Endothelial cell of umbilical vein (primary cell): ENCODE data around the gene CDC42. TPM values are rescaled to one million over a fixed set of nuclear protein-coding genes. Genes with fewer than 3 reads are reported as not detected.

Experiments
- BruUV-seq: library from RNA; stranded (reverse); fragments of 400-500 nt; replicated peaks from 2 replicates; lab custom pipeline; 2021; lab: Mats Ljungman, UMichigan
- CTCF ChIA-PET: fragments of 300-600, 350-600 bp; sonication (Branson Sonifier 250); formaldehyde crosslinking; loops from one replicate; lab custom pipeline; 2021; ENCODE audit warnings: antibody characterized with exemption, inconsistent platforms; lab: Charles Lee
- POLR2A ChIA-PET: fragments of 300-600, 350-600 bp; sonication (Branson Sonifier 250); formaldehyde crosslinking; loops from one replicate; lab custom pipeline; 2021; ENCODE audit warnings: antibody characterized with exemption, inconsistent platforms; lab: Charles Lee
- DNase-seq: peaks from one replicate; pipeline ENCODE4 v3.0.0-alpha.2; 2011; ENCODE audit warnings: low read depth, low spot score
- FAIRE-seq: peaks from 2 replicates; lab custom pipeline; 2011; peaks lifted over from hg19 to GRCh38; lab: Jason Lieb, UNC
- H2AFZ ChIP-seq: 2 replicates; pipeline ENCODE4 v1.6.0; 2012; ENCODE audit warnings: low read depth, low read length, control low read depth, inconsistent platforms
- H3K27ac ChIP-seq: 2 replicates; pipeline ENCODE4 v1.5.1; 2011; ENCODE audit warnings: low read depth, mild to moderate bottlenecking, control low read depth, low read length, moderate library complexity; ENCODE audit not compliant: insufficient read depth
- H3K27me3 ChIP-seq, 2 experiments: 2 replicates each; pipeline versions ENCODE4 v1.6.0 to v1.6.1; 2011; ENCODE audit warnings: low read length in 2 of 2, mixed read lengths in 1 of 2; ENCODE audit not compliant: control insufficient read depth in 2 of 2, insufficient read depth in 2 of 2
- H3K36me3 ChIP-seq, 2 experiments: 2 replicates in 1 of 2; 3 replicates in 1 of 2; pipeline ENCODE4 v1.5.1; 2011; ENCODE audit warnings: low read length in 2 of 2, mild to moderate bottlenecking in 1 of 2, moderate library complexity in 1 of 2; ENCODE audit not compliant: control insufficient read depth in 2 of 2, insufficient read depth in 2 of 2; ENCODE audit errors: extremely low read depth in 1 of 2
- H3K4me1 ChIP-seq: 3 replicates; pipeline ENCODE4 v1.5.1; 2011; ENCODE audit warnings: mild to moderate bottlenecking, low read length; ENCODE audit not compliant: control insufficient read depth, insufficient read depth; ENCODE audit errors: extremely low read depth
- H3K4me2 ChIP-seq: 2 replicates; pipeline ENCODE4 v1.6.1; 2011; ENCODE audit warnings: low read length, control low read depth, mixed read lengths; ENCODE audit not compliant: insufficient read depth
- H3K4me3 ChIP-seq, 3 experiments: fragments of 200-600 bp in 1 of 3; sonication (generic), shearing (Covaris generic) in 1 of 3; replicated peaks in 1 of 3; 2 replicates each; pipeline ENCODE4 v1.5.1; 2011 to 2016; ENCODE audit warnings: control low read depth in 3 of 3, low read length in 3 of 3, mild to moderate bottlenecking in 2 of 3, inconsistent platforms in 1 of 3, low read depth in 1 of 3, moderate library complexity in 1 of 3; ENCODE audit not compliant: insufficient read depth in 1 of 3
- H3K79me2 ChIP-seq: 2 replicates; pipeline ENCODE4 v1.6.0; 2012; ENCODE audit warnings: low read length, inconsistent platforms; ENCODE audit not compliant: control insufficient read depth, insufficient read depth
- H3K9ac ChIP-seq: replicated peaks from 2 replicates; pipeline ENCODE3; 2011; ENCODE audit warnings: low read length, control low read depth; ENCODE audit not compliant: insufficient read depth; ENCODE audit errors: extremely low read depth
- H3K9me1 ChIP-seq: replicated peaks from 3 replicates; pipeline ENCODE4 v1.6.0; 2011; ENCODE audit warnings: mild to moderate bottlenecking, low read length; ENCODE audit not compliant: control insufficient read depth, insufficient read depth; ENCODE audit errors: extremely low read depth
- H3K9me3 ChIP-seq: replicated peaks from 2 replicates; pipeline ENCODE4 v1.5.1; 2012; ENCODE audit warnings: low read length, inconsistent platforms; ENCODE audit not compliant: control insufficient read depth, insufficient read depth
- H4K20me1 ChIP-seq: replicated peaks from 2 replicates; pipeline ENCODE3; 2011; ENCODE audit warnings: mild to moderate bottlenecking, low read length; ENCODE audit not compliant: control insufficient read depth, insufficient read depth; ENCODE audit errors: extremely low read depth
- EZH2 ChIP-seq: IDR thresholded peaks from 2 replicates; pipeline ENCODE4 v1.6.1; 2012; ENCODE audit warnings: borderline replicate concordance, low read depth, mild to moderate bottlenecking, moderate library complexity, low read length, inconsistent platforms; ENCODE audit not compliant: severe bottlenecking
- FOS ChIP-seq: IDR thresholded peaks from 2 replicates; pipeline ENCODE4 v1.6.1; 2011; ENCODE audit warnings: mild to moderate bottlenecking, low read length, moderate library complexity, borderline replicate concordance; ENCODE audit not compliant: insufficient read depth
- GATA2 ChIP-seq: IDR thresholded peaks from 2 replicates; pipeline ENCODE4 v1.7.0; 2011; ENCODE audit warnings: low read depth, mild to moderate bottlenecking, moderate library complexity, mixed read lengths, low read length; ENCODE audit not compliant: insufficient read length, insufficient read depth
- JUN ChIP-seq: IDR thresholded peaks from 2 replicates; pipeline ENCODE4 v1.6.1; 2011; ENCODE audit warnings: borderline replicate concordance, low read depth; ENCODE audit not compliant: insufficient read length, insufficient read depth
- MAX ChIP-seq: IDR thresholded peaks from 2 replicates; pipeline ENCODE4 v1.6.1; 2011; ENCODE audit not compliant: insufficient read depth, insufficient read length
- MYC ChIP-seq: IDR thresholded peaks from one replicate; pipeline ENCODE4 v1.6.1; 2011; ENCODE audit warnings: mild to moderate bottlenecking, low read depth, low read length
- POLR2A ChIP-seq: IDR thresholded peaks from 2 replicates; pipeline ENCODE4 v1.6.1; 2012; ENCODE audit warnings: low read depth, mild to moderate bottlenecking, control low read depth, low read length
- POLR2AphosphoS5 ChIP-seq: IDR thresholded peaks from 2 replicates; pipeline ENCODE4 v1.6.1; 2012; ENCODE audit warnings: low read depth, mild to moderate bottlenecking, control low read depth, low read length, moderate library complexity; ENCODE audit not compliant: insufficient read depth
- dilution Hi-C: fragments of 300-500 bp; cut with MboI; formaldehyde crosslinking; loops from one replicate; pipeline ENCODE4 v1.15.0; 2019; ENCODE audit warnings: low sequenced_read_pairs; ENCODE audit not compliant: extremely low pct_ligation_motif_present
- intact Hi-C: fragments of 100-400 bp; cut with micrococcal nuclease; formaldehyde crosslinking; loops from one replicate; pipeline ENCODE4 v1.10.0; 2022
- polyA plus RNA-seq, 4 experiments: library from polyadenylated mRNA; depleted of rRNA in 3 of 4; stranded (reverse) in 3 of 4; unstranded in 1 of 4; fragments of >200 nt; gene quantifications; 2 replicates each; pipeline versions ENCODE4 v1.2.1 to v1.2.3, GENCODE V29; 2011 to 2012; ENCODE audit warnings: missing spikeins in 1 of 4
- total RNA-seq: library from RNA; stranded (reverse); gene quantifications from 2 replicates; pipeline ENCODE4 v1.2.3, GENCODE V29; 2021
- TF ChIP-seq, protein P1 (sequence below), 2 donors: IDR thresholded peaks; 1 replicate in 1 of 2; 2 replicates in 1 of 2; pipeline ENCODE4 v1.5.1; 2011; ENCODE audit warnings: low read length in 2 of 2, mild to moderate bottlenecking in 2 of 2, moderate library complexity in 2 of 2, control low read depth in 1 of 2, inconsistent platforms in 1 of 2, low read depth in 1 of 2; ENCODE audit not compliant: insufficient read depth in 1 of 2; ENCODE audit errors: extremely low read depth in 1 of 2

The CDC42 gene
- total and polyA plus RNA-seq, 2 donors (not counting 3 experiments of a cell fraction or from before 2014, with no cell fraction given), result 199 to 381 TPM

DNA sequence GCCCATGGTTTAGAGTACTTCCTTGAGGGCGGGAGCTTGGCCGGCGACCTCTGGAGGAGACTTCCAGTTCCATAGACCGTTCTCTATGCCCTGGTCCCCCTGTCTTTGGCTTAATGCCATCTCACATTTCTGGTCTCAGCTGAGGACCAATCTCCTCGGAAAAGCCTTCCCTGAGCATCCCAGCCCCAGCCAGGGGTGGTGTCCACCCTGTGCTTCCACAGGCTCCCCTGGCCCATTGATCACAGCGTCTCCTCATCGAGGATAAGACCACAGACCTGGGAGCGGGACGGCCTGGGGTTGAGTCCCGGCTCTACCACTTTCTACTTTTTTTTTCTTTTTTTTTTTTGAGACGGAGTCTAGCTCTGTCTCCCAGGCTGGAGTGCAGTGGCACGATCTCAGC, 75.9 kb downstream of the CDC42 start:
- peak; percentile 40 for FAIRE-seq
- no peaks in the 10 kb centered on the region for H4K20me1 ChIP-seq

More for the DNA sequence above, 75.9 kb downstream of the CDC42 start:
- H3K9me1 ChIP-seq, result no peaks in the 10 kb centered on the region
- BruUV-seq, result no TSS peak
- no peak overlapping the region for H2AFZ ChIP-seq
- no peaks in the 10 kb centered on the region for H3K36me3 ChIP-seq
- intact Hi-C loops (no loop called here), dilution Hi-C loops (no loop called here)
- H3K4me2 ChIP-seq, result no peak overlapping the region
- ChIA-PET POLR2A (no interaction called here), CTCF (interaction anchor here (0.8 to 1.7 kb wide), 3 partner anchors 12 to 23 kb away, joined by 4 to 10 read pairs (median 7); no protein-coding TSS in a partner anchor)
- H3K79me2 ChIP-seq, result no peaks in the 10 kb centered on the region
- H3K4me3 ChIP-seq, result no peak overlapping the region
- H3K9ac ChIP-seq, result no peak overlapping the region
- peaks cover 13% of the 10 kb centered on the region for H3K4me1 ChIP-seq
- TF ChIP-seq JUN (no peak), GATA2 (no peak), MYC (no peak), MAX (no peak), FOS (no peak), POLR2A (no peak), EZH2 (no peak), POLR2AphosphoS5 (no peak)
- TF ChIP-seq, protein P1, sequence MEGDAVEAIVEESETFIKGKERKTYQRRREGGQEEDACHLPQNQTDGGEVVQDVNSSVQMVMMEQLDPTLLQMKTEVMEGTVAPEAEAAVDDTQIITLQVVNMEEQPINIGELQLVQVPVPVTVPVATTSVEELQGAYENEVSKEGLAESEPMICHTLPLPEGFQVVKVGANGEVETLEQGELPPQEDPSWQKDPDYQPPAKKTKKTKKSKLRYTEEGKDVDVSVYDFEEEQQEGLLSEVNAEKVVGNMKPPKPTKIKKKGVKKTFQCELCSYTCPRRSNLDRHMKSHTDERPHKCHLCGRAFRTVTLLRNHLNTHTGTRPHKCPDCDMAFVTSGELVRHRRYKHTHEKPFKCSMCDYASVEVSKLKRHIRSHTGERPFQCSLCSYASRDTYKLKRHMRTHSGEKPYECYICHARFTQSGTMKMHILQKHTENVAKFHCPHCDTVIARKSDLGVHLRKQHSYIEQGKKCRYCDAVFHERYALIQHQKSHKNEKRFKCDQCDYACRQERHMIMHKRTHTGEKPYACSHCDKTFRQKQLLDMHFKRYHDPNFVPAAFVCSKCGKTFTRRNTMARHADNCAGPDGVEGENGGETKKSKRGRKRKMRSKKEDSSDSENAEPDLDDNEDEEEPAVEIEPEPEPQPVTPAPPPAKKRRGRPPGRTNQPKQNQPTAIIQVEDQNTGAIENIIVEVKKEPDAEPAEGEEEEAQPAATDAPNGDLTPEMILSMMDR (IDR thresholded peaks at IDR 0.05; ENCODE audit: extremely low read depth in 1 of 2, insufficient read depth in 1 of 2, low read depth in 1 of 2, low read length in 2 of 2), result no peak
- DNase-seq, result no peak
- no peaks in the 10 kb centered on the region for H3K9me3 ChIP-seq
- H3K27ac ChIP-seq, result no peak overlapping the region
- H3K27me3 ChIP-seq, result no peaks in the 10 kb centered on the region
